HG02981 (cell line): ENCODE data around the gene UBE2O.

Source experiments
- ATAC-seq: cut with Tn5 transposase; IDR thresholded peaks from one replicate; pipeline ENCODE4 v1.9.1; 2021; ENCODE audit warnings: mild to moderate bottlenecking, moderate library complexity; ENCODE audit not compliant: unreplicated experiment

UBE2O gene

DNA sequence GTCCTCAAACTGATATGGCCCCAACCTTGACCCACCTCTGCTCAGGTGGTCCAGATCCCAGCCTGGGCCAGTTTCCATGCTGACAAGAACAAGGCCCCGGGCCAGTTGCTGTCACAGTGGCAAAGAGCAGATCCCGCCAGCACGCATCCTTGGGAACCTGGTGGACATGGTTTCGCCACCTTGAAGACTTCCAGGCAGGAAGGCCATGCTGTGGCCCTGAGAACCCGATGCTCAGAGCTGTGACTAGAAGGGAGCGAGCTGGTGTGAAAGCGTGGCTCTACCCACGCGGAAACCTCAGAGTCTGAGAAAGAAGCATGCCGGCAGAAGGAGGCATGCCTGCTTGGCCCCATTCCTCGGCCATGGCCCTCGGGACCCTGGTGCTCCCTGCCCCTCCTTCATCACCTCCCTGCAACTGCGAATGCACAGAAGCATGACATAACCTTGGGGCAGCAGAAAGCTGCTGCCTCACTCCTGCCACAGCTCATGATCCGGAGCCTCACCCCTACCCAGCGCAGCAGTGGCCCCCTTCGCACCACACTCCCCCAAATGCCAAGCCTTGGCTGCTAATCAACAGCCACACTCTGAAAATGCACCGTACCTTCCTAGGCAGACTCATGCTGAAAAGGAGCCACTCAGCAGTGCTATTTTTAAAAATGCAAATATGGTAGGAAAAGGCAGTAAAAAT is 33.2 kb downstream of the UBE2O start:
- ATAC-seq = no peak

DNA sequence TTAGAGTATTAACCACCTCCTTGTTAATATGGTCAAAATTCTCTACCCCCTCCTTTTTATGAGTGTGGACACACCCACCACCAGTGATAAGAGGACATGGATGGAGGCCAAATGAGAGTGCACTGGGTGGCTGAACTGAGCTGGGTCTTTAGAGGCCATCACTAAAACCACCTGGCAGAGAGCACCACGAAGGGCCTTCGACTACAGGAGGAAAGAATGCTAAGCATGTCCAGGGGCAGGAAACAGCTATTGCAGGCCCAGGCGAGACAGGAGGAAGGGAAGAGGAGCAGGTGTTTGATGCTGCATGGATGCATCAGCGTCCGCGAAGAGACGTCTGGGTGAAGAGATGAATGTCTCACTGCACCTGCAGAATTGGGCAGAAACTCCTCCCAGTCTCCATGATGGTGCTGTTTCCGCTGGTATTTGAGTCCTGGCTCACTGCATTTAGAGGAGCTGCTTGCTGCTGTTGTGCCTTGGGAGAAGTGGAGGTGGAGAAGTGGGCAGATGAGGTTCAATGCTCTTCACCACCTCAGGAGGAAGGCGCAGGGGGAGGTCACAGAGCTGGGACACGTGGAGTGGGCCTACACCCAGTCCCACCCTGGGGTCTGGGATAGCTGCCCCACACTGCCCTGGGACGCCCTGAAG is 35.3 kb downstream of the UBE2O start:
- ATAC-seq = no peak

DNA sequence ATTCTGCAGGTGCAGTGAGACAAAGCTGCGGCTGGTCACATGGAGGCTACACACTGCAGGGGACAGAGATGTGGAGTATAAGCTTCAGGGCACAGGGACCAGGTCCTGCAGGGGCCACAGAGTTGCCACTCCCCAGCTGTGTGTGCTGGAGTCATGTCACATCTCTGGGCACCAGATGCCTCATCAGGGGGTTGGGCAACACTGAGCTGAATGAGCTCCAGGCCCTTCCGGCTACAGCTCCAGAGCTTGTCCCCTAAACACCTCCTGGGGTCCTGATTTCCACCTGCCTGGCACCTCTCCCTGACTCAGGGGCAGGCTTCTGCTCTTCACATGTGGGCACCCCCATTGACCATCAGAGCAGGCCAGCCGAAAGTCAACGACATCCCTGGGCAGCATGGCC is 36.1 kb downstream of the UBE2O start:
- ATAC-seq = no peak

DNA sequence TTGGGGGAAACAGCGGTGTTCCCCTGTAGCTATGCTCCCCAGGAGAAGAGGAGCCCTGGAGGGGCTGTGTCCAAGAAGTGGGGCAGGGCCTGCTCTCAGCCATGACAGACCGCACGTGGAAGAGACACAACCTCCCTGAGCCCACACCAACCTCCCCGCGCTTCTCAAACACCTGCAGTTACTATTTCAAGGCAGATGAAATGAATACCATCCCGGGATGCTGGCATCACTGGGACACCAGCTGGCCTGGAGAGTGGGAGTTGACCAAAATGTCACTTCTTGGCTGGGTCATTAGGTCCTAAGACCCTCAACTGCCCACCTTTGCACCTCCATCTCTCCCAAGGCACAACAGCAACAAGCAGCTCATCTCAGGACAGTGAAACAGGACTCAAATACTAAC is 36.5 kb downstream of the UBE2O start:
- ATAC-seq = no peak

DNA sequence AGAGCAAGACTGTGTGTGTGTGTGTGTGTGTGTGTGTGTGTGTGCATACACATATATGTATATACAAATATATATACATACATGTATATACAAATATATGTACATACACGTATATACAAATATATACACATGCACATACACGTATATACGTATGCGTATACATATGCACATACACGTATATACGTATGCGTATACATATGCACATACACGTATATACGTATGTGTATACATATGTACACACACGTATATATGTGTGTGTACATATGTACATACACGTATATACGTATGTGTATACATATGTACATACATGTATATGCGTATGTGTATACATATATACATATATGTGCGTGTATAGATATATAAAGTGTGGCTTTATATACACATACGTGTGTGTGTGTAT is 37.2 kb downstream of the UBE2O start:
- no peak for ATAC-seq

DNA sequence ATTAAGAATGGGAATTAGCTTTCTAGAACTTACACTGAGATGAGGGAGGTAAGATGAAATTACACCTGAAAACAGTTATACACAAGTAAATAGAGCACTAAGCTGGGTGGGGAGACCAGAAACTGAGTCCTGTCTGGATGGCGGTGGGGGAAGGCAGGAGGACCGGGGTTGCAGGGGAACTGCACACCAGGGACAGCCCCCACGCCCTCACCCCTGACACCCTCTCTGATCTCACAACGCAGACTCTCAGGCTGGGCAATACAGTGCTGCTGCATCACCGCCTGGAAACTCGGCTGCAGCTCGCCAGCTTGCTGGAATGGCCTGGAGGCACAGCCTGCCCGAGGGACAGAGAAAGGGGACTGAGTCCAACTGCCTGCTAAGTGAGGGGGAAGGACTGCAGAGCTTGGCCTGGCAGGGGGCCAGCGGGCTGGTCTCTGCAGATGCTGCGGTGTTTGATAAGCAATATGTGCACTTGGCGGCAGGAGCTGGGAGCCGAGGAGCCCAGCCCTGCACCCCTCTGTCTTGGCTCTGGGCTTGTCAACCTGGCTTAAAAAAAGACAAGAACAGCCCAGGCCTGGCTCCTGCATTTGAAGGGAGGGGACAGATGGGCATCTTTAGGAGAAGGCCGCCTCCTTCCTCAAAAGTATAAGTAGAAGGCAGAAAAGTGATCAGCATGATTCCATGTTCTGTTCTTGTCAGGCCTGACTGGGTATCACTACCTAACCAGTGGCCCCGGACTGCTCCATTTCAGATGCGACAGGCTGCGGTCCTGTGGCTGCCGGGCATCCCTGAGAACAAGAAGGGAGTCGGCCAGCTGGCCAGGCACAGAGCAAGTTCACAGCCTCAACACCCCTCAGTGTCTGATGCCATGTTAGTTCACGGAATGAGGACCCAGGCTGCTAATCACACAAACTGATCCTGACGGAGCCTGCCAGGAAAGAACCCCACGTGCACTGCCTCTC is 38.3 kb downstream of the UBE2O start:
- no peak for ATAC-seq

DNA sequence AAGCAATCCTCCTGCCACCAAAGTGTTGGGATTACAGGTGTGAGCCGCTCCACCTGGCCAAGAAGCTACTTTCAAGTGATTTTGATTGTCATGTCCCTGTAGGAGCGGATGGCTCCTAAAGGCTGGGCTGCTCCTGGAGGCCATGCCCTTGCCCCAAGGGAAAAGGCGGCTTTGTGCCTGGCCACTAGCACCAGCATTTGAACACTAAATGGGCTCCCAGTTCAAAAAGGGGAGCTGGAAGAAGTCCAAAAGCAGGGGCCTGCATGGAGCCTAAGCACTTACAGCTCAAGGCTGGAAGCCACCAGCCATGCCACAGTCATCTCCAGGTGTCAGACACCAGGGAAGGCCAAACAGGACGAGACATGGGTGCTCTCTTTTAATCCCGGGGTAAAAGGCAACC is 41.7 kb downstream of the UBE2O start:
- no peak for ATAC-seq

DNA sequence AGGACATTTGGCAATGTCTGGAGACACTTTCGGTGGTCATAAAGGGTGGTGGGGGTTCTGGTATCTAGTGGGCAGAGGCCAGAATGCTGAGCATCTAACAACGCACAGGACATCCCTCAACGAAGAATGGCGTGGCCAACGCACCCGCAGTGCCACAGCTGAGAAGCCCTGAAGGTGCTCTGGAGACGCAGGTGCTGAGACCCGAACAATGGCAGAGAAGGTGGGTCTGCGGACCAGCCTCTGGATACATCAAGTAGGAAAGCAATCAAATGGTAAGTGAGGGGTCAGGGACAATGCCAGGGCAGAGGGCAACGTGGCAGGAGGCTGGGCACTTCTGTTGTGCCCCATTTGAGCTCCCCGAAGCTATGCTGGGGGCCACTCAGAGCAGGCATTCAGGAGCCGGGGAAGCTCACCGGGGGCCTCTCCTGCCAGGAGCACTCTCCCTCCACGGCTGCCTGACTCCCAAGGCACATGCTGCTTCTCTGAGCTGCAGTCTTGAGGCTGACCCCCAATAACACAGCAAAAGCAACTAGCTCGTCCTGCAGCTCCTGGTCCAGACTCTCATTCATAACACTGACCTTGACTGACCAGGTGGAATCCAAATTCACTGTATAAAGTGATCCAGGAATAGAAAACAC is 42.5 kb downstream of the UBE2O start:
- no peak for ATAC-seq

DNA sequence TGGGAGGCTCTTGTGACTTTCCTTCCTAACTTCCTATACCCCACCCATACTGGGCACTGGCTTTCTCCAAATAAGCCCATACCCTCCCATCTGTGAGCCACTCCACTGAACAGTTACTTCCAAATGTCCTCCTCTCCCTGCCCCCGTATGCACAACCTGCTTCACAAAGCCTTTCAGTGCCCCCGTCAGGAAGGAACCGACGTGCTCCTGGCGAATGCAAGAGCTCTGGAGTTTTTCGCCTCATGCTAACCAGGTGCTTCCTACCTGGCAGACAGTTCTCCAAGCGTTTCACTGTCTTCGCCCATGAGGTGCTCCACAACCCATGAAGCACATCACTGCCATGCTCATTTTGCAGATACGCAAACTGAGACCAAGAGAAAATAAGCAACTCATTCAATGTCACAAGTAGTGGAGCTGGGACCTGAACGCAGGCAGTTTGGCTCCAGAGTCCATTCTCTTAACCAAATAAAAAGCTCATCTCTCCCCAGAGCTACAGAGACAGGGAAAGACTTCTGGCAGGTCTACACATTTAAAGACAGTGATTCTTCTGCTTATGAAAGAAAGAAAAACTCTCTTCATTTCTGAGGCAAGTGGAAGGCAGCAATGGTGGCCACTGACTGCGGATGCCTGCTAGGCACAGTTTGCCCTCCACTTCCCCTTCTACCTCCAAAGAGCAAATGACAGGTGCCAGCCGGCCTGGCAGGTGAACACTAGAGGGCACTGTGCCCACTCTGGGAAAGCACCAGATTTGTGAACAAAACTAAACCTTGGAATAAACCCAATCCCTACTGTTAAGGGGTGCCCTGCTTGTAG is 44.7 kb downstream of the UBE2O start:
- ATAC-seq = no peak

DNA sequence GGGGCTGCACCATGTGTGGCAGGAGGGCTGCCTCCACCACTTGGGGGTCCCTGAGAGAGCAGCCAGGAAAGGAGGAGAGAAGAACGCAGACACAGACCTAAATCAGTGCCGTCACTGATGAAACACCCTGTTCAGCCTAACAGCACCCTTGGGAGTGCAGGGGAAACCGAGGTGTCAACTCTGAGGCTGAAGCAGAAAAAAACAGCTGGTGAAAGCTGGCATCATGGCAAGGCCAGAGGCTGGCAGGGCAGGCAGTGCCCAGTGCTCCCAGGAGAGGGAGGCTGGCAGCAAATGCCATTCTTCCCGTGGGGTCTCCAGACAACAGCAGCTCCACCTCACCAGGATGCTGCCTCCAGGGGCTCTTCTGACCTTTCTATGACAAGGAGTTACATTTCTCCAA is 45.4 kb downstream of the UBE2O start:
- ATAC-seq = no peak

DNA sequence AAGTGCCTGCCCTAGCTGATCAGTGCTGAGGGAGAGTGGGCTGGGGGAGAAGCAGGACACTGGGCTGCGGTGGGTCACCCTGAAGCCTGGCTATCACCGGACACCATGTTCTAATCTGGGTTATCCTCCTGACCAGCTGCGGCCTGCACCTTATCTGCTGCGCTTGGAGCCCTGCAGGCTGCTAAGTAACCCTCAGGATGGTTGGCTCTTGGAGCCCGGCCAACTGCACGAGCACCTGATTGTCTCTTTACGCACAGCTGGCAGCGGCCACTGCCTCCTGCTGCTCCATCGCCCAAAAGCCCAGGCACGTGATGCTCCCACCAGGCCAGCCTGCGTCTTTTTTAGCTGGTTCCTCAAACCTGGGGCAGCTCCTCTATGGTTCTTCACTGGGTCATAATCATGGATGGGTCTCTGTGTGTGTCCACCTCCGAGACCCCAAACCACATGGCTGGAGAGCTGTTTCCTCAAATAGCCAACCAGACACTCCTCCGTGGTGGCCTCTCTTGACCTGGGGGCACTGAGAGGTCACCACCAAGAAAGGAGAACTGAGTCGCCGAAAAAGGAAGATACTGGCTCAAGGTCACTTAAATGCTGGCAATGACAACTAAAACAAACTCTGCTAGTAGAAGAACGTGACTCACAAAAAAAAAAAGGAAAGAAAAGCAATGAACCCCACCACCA is 46.8 kb downstream of the UBE2O start:
- no peak for ATAC-seq

DNA sequence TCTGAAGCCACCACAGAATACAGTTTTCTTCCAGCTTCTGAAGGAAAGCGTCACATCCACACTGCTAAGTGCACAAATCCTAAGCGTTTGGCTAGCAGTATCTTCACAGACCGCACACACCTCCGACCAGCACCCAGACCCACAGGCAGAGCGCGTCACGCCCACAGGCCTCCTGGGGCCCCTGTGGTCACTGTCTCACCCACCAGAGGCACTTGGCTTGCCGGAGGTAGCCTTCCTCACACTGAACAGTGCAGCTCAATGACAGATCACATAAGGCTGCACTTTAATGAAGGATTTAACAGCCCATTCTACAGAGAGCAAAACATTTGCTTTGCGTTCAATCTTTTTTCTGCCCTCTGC is 47.4 kb downstream of the UBE2O start:
- ATAC-seq = no peak

DNA sequence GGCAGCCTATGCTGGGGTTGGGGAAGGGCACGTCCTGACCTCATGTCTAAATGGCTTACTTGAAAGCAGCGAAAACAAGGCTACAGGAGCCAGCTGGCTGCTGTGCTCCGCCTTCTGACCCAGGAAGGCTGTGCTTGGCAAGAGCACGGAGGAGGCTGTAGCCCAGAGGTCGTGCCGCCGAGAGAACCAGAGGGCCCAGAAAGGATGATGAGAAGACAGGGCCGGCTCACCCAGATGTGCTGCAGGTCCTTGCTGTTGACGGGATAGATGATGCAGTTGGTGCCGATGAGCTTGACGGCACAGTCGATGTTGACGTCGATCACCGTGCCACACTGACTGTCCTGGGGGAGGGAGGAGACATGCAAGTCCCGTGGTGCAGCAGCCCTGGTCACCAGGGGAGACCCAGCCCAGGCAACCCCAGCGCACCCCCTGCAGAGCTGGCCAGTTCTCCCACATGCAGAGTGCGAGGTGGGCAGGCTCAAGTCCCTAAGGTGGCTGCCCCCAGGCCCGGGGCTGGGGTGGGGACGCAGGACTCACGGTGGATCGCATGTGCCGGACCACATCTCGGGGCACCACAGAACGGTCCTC is 47.9 kb downstream of the UBE2O start:
- ATAC-seq = no peak

DNA sequence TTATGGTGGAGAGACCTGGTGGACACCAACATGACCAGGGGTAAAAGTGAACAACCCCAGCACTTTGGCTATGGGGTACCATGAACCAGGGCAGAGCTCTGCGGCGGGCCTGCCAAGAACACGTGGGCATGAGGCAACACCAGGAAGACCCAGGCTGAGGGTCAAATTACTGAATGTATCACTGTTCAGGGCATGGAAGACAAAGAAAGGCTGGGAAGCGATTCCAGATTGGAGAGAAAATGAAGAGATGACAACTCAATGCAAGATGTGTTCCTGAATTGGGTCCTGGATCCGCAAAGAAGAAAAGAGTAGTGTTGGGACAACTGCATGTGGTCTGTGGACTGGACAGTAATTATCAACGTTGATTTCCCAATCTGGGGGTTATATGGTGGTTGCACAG is 48.7 kb downstream of the UBE2O start:
- no peak for ATAC-seq

DNA sequence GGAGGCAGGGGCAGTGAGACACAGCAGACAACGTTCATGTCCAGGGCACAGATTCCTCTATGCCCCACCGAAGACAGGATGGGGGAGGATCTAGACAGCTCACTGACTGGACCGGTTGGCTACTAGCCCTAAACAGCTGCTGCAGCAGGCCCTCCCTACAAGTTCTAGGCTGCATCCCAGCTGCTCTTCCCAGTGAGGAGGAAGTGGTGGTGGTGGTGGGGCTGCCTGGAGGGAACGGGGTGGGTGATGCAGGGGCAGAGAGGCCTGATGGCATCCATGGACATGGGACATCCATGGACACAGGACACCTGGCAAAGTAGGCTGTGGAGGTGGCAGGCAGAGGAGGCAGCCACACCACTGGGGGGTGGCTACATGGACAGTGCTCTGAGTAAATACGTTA is 50.2 kb downstream of the UBE2O start:
- ATAC-seq = no peak

DNA sequence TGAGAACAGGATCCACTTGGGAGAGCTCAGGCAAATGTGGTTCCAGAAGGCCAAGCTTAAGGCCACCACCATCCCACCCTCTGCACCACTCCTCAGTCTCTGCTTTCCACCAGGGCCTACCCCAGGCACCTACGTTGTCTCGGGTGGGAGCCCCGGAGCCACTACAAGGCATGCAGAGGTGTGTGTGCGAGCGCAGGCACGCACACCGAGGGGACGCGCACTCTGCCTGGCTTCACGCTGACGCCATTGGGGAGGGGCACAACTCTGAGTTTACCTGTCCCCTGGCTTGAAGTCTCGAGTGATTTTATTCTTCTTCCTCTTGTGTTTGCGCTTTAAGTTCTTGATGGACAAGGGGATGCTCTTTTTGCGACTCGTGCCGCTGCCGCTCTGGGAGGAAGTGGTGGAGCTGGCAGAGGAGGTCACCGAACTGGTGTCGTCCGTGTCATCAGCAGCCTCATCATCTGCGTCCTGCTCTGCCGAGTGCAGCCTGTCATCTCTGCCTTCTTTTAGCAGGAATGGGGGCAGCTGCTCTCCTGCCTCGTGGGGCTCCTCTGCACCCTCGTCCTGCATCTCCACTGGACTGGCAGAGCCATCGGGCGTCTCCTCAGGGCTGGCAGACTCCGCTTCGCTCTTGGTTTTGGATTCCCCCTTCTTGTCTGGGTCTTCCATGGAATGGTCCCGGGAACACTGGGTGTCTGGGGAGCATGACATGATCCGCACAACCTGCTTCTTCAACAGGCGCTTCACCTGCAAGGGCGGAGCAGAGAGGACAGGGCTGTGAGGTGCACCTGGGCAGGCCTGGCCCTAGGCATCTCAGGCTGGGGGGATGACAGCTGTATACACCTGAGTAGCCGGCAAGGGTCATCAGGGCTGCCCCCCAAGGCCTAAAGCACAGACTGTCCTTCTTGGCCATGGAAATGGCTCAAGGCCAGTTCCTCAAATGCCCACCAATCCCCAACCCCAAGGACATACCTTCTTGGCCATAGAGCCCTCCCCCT is 53.5 kb downstream of the UBE2O start:
- ATAC-seq = no peak

DNA sequence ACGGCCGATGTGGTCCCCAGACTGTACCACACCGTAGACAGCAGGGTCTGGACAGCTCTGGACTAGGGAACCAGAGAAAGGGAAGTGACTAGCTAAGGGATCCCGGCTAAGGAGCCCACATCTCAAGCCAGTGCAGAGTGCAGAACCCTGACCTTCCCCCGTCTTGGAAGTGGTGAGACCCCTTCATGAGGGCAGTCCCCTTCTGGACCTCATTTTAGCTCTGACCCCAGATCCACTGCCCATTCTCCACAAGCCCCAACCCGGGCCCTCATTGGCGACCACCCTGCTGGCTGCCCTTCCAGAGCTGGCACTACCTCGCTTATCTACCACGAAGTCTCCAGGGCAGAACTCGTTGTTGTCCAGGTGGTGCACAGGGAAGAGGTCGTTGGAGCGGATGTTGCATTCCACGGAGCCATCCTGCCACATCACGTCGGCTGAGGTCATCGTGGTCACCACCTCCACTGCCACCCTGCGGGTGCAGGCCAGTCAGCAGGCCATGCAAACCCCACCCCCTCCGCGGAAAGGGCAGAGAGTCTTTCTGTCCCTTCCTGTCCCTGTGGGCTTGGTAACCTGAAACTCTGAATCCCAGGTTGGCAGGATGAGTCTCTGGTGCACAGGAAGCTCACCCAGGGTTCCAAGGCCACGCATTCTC is 54.3 kb downstream of the UBE2O start:
- no peak for ATAC-seq
